Smooth muscle cell (in vitro differentiated cells): ENCODE results near the gene RAI1. TPM values are rescaled to one million over a fixed set of nuclear protein-coding genes. Genes with fewer than 3 reads are reported as not detected.

ENCODE experiments used
- DNase-seq: peaks from one replicate; lab custom pipeline; 2025; ENCODE audit not compliant: unreplicated experiment; lab: John Stamatoyannopoulos, UW
- H2AFZ ChIP-seq: fragments of 200-600 bp; sonication (generic); 2 replicates; pipeline ENCODE4 v1.6.0; 2016; ENCODE audit warnings: antibody characterized with exemption, low read depth, mild to moderate bottlenecking
- H3F3A ChIP-seq: fragments of 200-600 bp; sonication (generic); 2 replicates; pipeline ENCODE4 v1.6.0; 2017; ENCODE audit warnings: antibody characterized with exemption, low read depth
- H3K27ac ChIP-seq: fragments of 200-600 bp; sonication (generic); 2 replicates; pipeline ENCODE4 v1.5.1; 2016; ENCODE audit warnings: low read depth, mild to moderate bottlenecking
- H3K27me3 ChIP-seq: fragments of 200-600 bp; sonication (generic); 2 replicates; pipeline ENCODE4 v1.6.1; 2016; ENCODE audit warnings: low read depth, mild to moderate bottlenecking
- H3K36me3 ChIP-seq: fragments of 200-600 bp; sonication (generic); 2 replicates; pipeline ENCODE4 v1.5.1; 2016; ENCODE audit warnings: low read depth
- H3K4me1 ChIP-seq: fragments of 200-600 bp; sonication (generic); 2 replicates; pipeline ENCODE4 v1.5.1; 2016; ENCODE audit warnings: low read depth
- H3K4me2 ChIP-seq: fragments of 200-600 bp; sonication (generic); 2 replicates; pipeline ENCODE4 v1.6.0; 2016; ENCODE audit warnings: mild to moderate bottlenecking
- H3K4me3 ChIP-seq: fragments of 200-600 bp; sonication (generic); 2 replicates; pipeline ENCODE4 v1.5.1; 2016; ENCODE audit warnings: mild to moderate bottlenecking
- H3K79me2 ChIP-seq: fragments of 200-600 bp; sonication (generic); 2 replicates; pipeline ENCODE4 v1.6.0; 2016; ENCODE audit warnings: low read depth, mild to moderate bottlenecking
- H3K9ac ChIP-seq: fragments of 200-600 bp; sonication (generic); 2 replicates; pipeline ENCODE4 v1.6.0; 2016; ENCODE audit warnings: low read depth
- H3K9me3 ChIP-seq: fragments of 200-600 bp; sonication (generic); replicated peaks from 2 replicates; pipeline ENCODE4 v1.5.1; 2016; ENCODE audit warnings: low read depth
- H4K20me1 ChIP-seq: fragments of 200-600 bp; sonication (generic); 2 replicates; pipeline ENCODE4 v1.6.0; 2016; ENCODE audit warnings: low read depth
- CTCF ChIP-seq: fragments of 200-600 bp; sonication (generic); IDR thresholded peaks from 2 replicates; pipeline ENCODE4 v1.5.1; 2017; ENCODE audit warnings: borderline replicate concordance, mild to moderate bottlenecking, antibody characterized with exemption; ENCODE audit not compliant: insufficient read depth, poor library complexity, severe bottlenecking
- WGBS: methylation state at CpG from one replicate; pipeline ENCODE4 v1.1.7; 2016; ENCODE audit warnings: low lambda C conversion rate; 5-methylcytosine and 5-hydroxymethylcytosine counted together
- polyA plus RNA-seq: library from polyadenylated mRNA; unstranded; fragments of >200 nt; fragmentation: Nextera tagmentation; extraction: Ambion mirVana; gene quantifications from 2 replicates; pipeline ENCODE4 v1.2.1, GENCODE V29; 2016
- total RNA-seq: library from RNA; depleted of rRNA; stranded (reverse); fragments of >200 nt; gene quantifications from 2 replicates; pipeline ENCODE4 v1.2.3, GENCODE V29; 2014

The RAI1 gene
- total and polyA plus RNA-seq, 2 experiments from 2014 or later, result 11.1 to 17.6 TPM

DNA sequence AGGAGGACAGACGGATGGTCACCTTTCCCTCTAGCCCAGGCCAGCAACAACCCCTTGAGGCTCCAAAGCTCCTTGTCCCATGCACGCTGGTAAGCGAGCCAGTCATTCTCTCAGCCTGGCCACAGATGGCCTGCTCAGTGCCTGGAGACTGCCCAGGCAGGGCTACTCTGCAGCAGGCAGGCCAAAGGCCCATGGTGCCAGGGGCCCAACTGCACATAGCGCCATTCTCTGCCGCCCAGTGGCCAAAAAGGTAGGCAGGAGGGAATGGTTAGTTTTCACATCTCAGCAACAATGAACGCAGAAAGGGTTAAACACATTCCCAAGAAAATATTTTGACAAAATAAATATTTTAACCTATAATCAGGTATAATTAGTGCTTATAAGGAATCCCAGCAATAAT is 163.2 kb downstream of the RAI1 start:
- WGBS, result 93% methylated on average over 6 of the region's 6 CpGs
- no peak for TF ChIP-seq CTCF
- Histone ChIP-seq H4K20me1 (no peaks in the 10 kb centered on the region), H3K4me3 (no peak overlapping the region), H3K4me1 (peaks cover 18% of the 10 kb centered on the region), H2AFZ (no peak overlapping the region), H3K36me3 (no peaks in the 10 kb centered on the region), H3K9ac (no peak overlapping the region), H3K79me2 (no peaks in the 10 kb centered on the region), H3K27ac (no peak overlapping the region), H3K27me3 (no peaks in the 10 kb centered on the region), H3K9me3 (no peaks in the 10 kb centered on the region), H3F3A (peaks cover 9% of the 10 kb centered on the region), H3K4me2 (no peak overlapping the region)
- no peak for DNase-seq

DNA sequence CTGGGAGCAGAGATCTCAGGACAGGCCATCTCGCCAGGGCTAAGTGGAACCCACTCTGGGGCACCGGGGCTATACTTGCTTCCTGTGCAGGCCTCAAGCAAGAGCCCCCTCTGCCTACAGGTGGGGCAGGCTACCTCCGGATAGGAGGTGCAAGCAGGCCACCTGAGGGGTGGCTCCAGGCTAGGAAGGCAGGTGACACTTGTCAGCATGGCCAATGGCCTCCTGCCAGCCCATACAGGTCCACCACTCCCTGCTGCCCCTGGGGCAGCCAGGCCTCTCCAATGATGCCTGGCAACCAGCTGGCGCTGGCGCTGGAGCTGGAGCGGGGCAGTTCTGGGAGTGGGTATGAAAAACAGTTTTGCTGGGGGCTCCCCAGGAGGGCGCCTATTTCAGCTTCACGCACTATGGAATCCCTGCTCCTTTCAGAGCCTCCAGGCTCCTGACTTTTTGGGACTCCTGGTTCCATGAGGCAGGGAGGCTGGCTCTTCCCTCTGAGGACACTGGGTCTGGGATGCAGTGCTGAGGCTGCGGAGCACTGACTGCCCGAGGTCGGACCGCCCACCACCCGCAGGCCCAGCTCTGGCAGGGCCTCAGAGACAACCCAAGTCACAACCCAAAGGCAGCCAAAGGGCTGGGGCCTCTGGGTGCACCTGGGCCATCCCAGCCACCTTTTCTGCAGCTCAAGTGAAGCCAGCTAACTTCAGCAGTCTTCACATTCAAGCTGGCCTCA is 164.0 kb downstream of the RAI1 start:
- Histone ChIP-seq H4K20me1 (no peaks in the 10 kb centered on the region), H3K4me2 (no peak overlapping the region), H2AFZ (no peak overlapping the region), H3K79me2 (no peaks in the 10 kb centered on the region), H3K27ac (no peak overlapping the region), H3K36me3 (no peaks in the 10 kb centered on the region), H3K9ac (no peak overlapping the region), H3F3A (peaks cover 5% of the 10 kb centered on the region), H3K4me1 (peaks cover 19% of the 10 kb centered on the region), H3K9me3 (no peaks in the 10 kb centered on the region), H3K4me3 (no peak overlapping the region), H3K27me3 (no peaks in the 10 kb centered on the region)
- 93% methylated on average over 13 of the region's 13 CpGs for WGBS
- no peak for TF ChIP-seq CTCF
- DNase-seq, result no peak

DNA sequence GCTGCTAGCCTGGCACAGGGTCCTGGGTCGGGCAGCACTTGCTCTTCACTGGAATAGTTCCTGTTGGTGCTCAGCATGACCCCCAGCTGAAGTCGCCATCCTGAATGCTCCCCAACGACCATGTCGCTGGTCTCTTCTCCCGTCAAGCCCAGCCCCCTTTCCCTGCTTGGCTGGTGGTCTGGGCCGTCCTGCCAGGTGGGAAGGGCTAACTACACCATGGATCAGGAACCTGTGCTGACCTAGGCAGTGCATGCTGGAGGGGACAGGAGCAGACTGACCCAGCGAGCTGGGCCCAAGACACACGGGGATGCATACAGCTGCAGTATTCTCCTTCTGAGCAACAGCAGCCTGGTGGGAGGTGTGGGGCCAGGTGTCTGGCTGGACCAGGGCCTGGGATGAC is 164.7 kb downstream of the RAI1 start:
- 85% methylated on average over 8 of the region's 8 CpGs for WGBS
- no peak for DNase-seq
- Histone ChIP-seq H3K4me3 (no peak overlapping the region), H3K9ac (no peak overlapping the region), H2AFZ (no peak overlapping the region), H3F3A (peaks cover 5% of the 10 kb centered on the region), H4K20me1 (no peaks in the 10 kb centered on the region), H3K4me2 (no peak overlapping the region), H3K4me1 (peaks cover 14% of the 10 kb centered on the region), H3K27ac (no peak overlapping the region), H3K27me3 (no peaks in the 10 kb centered on the region), H3K9me3 (no peaks in the 10 kb centered on the region), H3K79me2 (no peaks in the 10 kb centered on the region), H3K36me3 (no peaks in the 10 kb centered on the region)
- no peak for TF ChIP-seq CTCF

- H3K79me2 ChIP-seq, result no peaks in the 10 kb centered on the region
- no peak overlapping the region for H3K27ac ChIP-seq
- TF ChIP-seq CTCF, result no peak
- no peaks in the 10 kb centered on the region for H3K9me3 ChIP-seq
- H3K36me3 ChIP-seq, result no peaks in the 10 kb centered on the region
- DNase-seq, result no peak
- no peak overlapping the region for H3K4me3 ChIP-seq
- no peaks in the 10 kb centered on the region for H3K27me3 ChIP-seq
- WGBS, result 98% methylated on average over 8 of the region's 8 CpGs
- no peak overlapping the region for H2AFZ ChIP-seq
- H3K4me1 ChIP-seq, result peaks cover 10% of the 10 kb centered on the region
- no peak overlapping the region for H3K9ac ChIP-seq
- no peak overlapping the region for H3K4me2 ChIP-seq
- no peaks in the 10 kb centered on the region for H4K20me1 ChIP-seq
- H3F3A ChIP-seq, result no peaks in the 10 kb centered on the region
Measured at GRCh38 chr17:17846645-17847044, 165.4 kb downstream of the RAI1 start.
